ENCODE results near the gene GSG1L. TPM values are rescaled to one million over a fixed set of nuclear protein-coding genes. Genes with fewer than 3 reads are reported as not detected.

The GSG1L gene
- total and polyA plus RNA-seq, 4 donors, result not detected

- no peaks in the 10 kb centered on the region for H3K36me3 ChIP-seq (ENCODE audit: control insufficient read depth in 4 of 4, insufficient read depth in 3 of 4, low read depth in 1 of 4, low read length in 3 of 4)
Measured at GRCh38 chr16:27995378-27995777, 68.1 kb downstream of the GSG1L start.

More at GRCh38 chr16:27995378-27995777, 68.1 kb downstream of the GSG1L start:
- peaks cover 5 to 8% (median 7%) of the 10 kb centered on the region in 4 donors for H3K9me3 ChIP-seq (ENCODE audit: control insufficient read depth in 4 of 4, low read length in 3 of 4)
- DNase-seq (ENCODE audit: low spot score), result no peak
- H3K27ac ChIP-seq (ENCODE audit: low read depth in 1 of 2, low read length in 2 of 2), result no peak overlapping the region
- H3K9ac ChIP-seq (ENCODE audit: low read depth in 1 of 2, low read length in 2 of 2), result no peak overlapping the region
- peaks cover 0 to 3% (median 0%) of the 10 kb centered on the region in 4 donors for H3K27me3 ChIP-seq (ENCODE audit: control insufficient read depth in 4 of 4, insufficient read depth in 4 of 4, low read length in 3 of 4)
- 59% methylated on average over 5 of the region's 5 CpGs for WGBS
- TF ChIP-seq SP1 (IDR thresholded peaks at IDR 0.05) (no peak), RXRA (IDR thresholded peaks at IDR 0.05) (no peak), MAX (IDR thresholded peaks at IDR 0.05) (no peak), HNF4A (conservative IDR thresholded peaks at IDR 0.05) (no peak), FOXA2 (IDR thresholded peaks at IDR 0.05) (no peak), HNF4G (IDR thresholded peaks at IDR 0.05) (no peak), GABPA (IDR thresholded peaks at IDR 0.05 in 1 of 2, conservative IDR thresholded peaks at IDR 0.05 in 1 of 2) (no peak), FOXA1 (IDR thresholded peaks at IDR 0.05) (no peak), ZBTB33 (IDR thresholded peaks at IDR 0.05) (no peak), ATF3 (IDR thresholded peaks at IDR 0.05) (no peak), TAF1 (conservative IDR thresholded peaks at IDR 0.05) (no peak), RAD21 (IDR thresholded peaks at IDR 0.05) (no peak), YY1 (IDR thresholded peaks at IDR 0.05) (no peak), NR2F2 (IDR thresholded peaks at IDR 0.05) (no peak), JUND (IDR thresholded peaks at IDR 0.05) (no peak), REST (IDR thresholded peaks at IDR 0.05) (no peak), EGR1 (IDR thresholded peaks at IDR 0.05; ENCODE audit: low read depth in 2 of 2) (no peak)
- TF ChIP-seq, protein P1, sequence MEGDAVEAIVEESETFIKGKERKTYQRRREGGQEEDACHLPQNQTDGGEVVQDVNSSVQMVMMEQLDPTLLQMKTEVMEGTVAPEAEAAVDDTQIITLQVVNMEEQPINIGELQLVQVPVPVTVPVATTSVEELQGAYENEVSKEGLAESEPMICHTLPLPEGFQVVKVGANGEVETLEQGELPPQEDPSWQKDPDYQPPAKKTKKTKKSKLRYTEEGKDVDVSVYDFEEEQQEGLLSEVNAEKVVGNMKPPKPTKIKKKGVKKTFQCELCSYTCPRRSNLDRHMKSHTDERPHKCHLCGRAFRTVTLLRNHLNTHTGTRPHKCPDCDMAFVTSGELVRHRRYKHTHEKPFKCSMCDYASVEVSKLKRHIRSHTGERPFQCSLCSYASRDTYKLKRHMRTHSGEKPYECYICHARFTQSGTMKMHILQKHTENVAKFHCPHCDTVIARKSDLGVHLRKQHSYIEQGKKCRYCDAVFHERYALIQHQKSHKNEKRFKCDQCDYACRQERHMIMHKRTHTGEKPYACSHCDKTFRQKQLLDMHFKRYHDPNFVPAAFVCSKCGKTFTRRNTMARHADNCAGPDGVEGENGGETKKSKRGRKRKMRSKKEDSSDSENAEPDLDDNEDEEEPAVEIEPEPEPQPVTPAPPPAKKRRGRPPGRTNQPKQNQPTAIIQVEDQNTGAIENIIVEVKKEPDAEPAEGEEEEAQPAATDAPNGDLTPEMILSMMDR (IDR thresholded peaks at IDR 0.05; ENCODE audit: low read depth, low read length, missing input control), result no peak
- H3K4me3 ChIP-seq (ENCODE audit: low read depth in 1 of 3, low read length in 3 of 3), result no peak overlapping the region
- H3K4me1 ChIP-seq (ENCODE audit: control insufficient read depth in 4 of 4, insufficient read depth in 4 of 4, low read length in 3 of 4), result no peaks in the 10 kb centered on the region
